GM19238 (cell line): ENCODE results near the gene SEC16A.

Source experiments
- DNase-seq: peaks from one replicate; pipeline ENCODE4 v3.0.0; 2011; ENCODE audit warnings: low spot score; ENCODE audit not compliant: insufficient read length

SEC16A gene

GRCh38 chr9:136466155-136466541, 16.7 kb downstream of the SEC16A start:
- no peak for DNase-seq

DNA sequence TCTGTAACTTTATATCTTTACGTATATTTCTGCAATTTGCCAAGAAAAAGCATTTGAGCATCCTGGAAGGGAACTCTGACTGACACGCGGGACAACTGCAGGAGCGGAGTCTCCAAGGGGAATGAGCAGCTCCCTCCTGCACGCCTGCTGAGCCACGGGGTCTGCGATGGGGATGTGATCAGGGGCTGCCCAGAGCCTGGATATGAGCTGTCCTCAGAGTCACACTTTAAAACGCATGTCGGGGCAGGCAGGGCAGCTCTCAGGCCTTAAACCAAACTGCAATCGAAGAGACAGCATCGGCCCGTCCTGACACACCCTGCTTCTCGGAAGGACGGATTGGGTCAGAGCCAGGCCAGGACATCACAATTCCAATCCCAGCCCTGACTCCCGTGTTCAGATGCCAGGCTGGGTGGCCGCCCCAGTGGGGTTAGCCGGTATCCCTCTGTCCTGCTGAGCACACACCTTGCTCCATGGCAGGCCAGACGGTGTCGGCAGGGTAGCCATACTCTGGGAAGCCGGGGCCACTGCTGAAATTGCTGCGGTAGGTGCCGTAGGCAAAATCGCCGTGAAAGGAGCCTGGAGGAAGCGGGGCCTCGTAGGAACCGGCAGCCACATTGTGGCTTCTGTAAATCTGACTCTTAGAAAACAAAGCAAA, 17.2 kb downstream of the SEC16A start:
- no peak for DNase-seq

GRCh38 chr9:136464241-136464640, 18.6 kb downstream of the SEC16A start:
- DNase-seq = no peak

DNA sequence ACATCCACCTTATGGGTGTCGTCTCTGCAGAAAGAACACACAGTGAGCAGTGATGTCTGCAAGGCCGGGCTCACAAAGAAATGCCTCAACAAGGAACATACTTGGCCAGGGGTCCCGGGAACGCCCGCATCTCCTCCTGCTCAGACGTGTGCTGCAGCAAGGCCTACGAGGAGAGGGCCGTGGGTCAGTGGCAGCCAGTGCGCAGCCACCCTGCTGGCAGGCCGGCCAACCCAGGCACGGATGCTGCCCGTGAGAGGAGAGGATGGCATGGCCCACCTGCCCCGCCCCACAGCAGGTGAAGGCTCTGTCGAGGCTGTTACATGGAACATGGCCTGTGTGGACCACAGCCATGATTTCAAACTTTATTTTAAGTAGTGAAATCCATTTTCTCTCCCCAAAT, 19.3 kb downstream of the SEC16A start:
- DNase-seq = no peak

DNA sequence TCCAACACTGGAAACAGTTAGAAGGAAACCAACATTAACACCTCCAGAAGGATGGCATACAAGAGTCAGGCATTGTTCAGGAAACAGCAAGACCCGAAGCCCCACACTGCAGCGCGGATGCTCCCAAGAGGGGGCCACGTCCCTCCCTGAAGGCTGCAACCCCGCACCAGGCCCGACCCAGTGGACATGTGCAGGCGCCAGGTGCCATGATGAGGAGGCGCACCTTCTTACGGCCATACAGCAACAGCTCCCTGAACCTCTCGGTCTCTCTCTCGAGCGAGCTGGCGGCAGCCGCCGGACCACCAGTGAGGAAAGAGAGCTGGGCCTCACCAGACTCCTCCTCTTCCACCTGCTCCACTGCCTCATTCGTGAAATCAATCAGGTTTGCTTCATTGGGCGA, 20.2 kb downstream of the SEC16A start:
- DNase-seq = no peak

- DNase-seq = no peak
Measured at GRCh38 chr9:136460772-136461325, 22.0 kb downstream of the SEC16A start.

DNA sequence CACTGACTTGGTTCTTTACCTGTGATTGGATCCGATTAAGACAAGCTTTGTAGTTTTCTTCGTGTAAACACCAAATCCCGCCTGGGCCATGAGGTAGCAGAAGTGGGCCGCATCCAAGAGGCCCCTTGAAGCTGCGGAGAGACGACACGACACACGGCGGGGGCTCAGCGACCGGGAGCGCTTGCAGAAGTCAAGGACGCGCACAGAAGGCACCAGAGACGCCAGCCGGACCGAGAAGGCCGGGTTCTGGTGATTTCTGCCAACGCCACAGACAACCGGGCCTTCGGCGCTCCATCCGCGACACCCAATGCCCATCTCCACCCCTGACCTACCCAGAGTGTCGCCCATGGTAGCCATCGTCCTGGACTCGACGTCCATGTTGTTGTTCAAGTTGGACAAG, 23.4 kb downstream of the SEC16A start:
- DNase-seq = no peak

DNA sequence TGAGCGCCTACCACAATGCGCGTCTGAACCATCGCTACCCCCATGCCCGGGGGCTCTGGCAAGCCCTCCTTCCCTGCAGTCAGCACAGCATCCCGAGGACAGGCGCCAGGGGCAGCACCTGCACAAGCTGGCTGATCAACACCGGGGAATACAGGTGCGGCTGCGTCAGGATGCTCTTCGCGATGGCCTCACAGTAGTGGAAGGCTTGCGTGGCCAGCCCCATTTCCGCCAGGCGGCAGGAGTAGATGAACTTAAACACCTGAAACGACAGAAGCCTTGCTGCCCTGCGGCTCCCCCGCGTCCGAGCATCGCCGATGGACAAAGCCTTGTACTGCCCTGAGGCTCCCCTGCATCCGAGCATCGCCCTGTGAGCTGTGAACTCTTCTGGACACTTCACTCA, 25.5 kb downstream of the SEC16A start:
- no peak for DNase-seq

DNA sequence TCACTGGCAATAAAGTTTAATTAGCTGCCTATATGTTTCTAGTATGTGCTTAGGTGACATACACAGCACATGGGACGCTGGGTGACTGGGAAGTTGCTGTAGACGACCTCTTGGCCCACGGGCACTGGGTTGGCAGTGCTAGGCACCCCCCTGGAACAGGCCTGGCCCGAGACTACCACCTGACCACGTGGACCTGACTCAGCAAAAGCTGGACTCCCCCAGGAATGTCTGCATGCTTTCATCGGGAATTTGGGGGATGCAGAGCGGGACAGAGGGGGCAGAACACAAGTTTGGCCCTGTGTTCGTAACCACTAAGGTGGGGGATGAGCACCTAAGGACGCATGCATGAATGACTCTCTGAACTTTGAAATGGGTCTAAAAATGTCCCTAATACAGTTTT, 26.6 kb downstream of the SEC16A start:
- DNase-seq = no peak

DNA sequence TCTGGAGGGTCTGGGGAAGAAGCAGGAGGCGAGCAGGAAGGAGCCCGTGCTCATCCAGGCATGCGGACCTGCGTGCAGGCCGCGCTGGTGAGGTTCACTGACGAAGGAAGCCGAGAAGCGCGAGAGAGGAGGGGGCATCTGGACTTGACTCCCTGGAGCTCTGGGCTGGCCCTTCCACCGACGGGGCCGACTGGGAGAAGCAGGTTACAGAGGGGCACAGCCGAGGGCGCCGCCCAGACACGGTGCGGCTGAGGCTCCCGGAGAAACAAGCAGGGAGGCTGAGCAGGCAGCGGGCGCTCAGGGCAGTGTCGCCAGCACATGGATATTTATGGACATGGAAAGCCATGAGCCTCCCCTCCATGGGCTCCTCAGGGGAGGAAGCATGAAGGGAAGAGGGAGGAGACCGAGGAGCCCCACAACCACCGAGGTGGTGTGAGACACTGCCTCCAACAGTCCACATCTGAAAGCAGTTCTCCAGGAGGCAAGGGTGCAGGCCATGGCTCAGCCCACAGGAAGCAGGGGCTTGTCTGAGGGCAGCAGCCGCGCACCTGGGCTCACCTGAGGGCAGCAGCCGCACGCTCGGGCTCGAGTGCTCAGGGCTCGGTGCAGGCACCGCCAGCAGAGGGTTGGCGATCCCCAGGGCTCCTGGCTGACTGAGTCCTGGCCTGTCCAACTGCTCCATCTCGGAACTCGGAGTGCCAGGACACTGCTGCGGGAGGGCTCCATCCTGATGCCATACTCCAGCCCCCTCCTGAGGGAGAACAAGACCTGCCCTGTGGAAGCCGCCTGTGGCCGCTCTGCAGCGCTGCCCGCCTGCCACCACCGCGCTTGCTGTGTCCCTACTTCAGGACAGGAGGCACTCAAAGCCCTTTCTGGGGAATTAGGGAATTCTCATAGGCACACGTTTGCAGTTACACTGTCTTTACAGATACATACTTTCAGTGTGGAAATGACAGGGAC, 27.5 kb downstream of the SEC16A start:
- DNase-seq = no peak

GRCh38 chr9:136454026-136454796, 28.6 kb downstream of the SEC16A start:
- DNase-seq = no peak

DNA sequence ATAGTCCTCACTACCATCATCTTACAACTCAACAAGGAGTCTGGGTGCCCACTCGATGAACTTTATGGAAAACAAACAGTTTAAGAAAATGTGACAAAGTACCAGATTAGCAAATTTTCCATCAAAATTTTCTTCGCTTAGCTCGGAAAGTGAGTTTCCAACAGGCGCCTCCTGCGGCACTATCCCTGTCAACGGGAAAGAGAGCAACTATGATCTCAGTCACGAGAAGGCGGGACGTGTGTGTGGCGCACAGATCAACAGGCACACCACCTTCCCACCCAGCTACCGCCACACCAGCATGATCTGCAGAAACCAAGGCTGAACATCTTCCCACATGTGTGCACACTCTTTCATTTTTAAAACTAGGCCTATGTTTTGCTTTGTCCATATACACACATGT, 29.5 kb downstream of the SEC16A start:
- DNase-seq = no peak

DNA sequence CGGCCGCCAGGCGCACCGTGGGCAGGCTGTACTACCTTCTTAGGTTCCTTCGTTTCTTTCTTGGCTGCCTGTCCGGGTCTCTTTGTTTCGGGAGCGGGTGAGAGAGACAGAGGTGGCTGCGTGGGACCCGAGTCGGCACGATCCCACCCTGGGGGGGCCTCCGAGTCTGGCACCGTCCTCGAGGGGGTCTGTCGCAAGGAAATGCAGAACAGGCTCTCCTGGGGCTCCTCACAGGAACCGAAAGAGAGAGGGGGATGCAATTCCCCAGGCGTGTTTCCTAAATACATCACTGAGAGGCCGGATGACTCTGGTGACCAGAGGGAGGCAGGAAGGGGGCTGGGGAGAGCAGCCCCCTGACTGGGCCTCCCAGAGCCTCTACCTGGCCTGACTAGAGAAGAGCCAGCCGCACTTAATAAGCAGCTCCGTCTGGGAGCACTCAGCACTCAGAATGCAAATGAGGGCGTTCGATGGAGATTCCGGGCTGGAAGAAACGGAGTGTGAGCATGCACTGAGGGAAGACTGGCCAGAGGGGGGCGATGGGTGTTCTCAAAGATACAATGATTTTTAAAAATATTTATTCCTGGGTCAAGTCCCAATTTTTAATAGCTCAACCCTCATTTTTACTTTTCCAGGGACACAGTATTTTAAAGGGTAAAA, 31.5 kb downstream of the SEC16A start:
- DNase-seq = no peak

GRCh38 chr9:136448655-136449054, 34.2 kb downstream of the SEC16A start:
- DNase-seq = no peak

DNA sequence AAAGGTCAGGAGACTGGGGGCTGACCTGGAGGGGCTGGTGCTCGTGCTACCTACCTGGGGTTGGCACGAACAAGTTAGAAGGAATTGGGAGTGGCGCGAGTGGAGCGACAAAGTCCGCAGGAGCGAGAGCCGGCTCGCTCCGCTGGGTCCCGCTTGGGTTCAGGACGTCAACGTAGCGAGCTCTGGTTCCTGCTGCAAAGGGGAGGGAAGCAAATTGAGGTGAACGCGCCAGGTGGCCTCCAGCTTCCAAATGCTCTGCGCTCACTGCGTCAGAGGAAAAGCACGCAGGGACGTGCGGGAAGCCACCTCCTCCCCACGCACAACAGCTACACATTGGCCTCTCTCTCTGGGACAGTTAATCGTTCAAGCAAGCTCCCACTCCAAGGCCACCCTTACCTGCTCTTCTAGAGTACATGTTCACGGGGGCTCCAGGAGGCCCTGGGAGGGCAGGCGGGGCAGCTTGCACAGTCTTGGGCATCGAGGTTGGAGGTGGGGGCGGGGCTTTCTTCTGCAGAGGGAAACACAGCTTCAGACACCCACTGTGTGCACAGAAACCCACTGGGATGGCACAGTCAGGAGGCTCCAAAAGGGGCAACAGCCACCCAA, 35.6 kb downstream of the SEC16A start:
- no peak for DNase-seq

- DNase-seq = no peak
Measured at GRCh38 chr9:136445799-136446198, 37.0 kb downstream of the SEC16A start.

DNA sequence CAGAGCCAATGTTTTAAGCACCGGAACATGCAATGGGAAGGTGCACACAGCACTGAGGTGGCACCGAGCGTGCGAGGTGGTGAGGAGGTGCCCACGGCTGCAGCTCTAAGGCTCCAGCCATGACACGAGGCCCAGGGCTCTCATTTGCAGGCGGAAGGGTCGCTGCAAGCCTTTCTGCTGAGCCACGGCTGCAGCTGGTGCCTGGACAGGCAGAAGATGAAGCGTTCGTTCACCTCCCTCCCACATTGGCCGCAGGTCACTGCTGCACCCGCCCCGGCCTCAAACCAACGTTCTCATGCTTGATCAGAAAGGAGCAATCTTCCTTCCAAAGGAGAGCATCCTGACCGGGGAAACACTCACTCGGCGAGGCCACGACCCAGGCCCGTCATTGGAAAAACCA, 38.7 kb downstream of the SEC16A start:
- no peak for DNase-seq

DNA sequence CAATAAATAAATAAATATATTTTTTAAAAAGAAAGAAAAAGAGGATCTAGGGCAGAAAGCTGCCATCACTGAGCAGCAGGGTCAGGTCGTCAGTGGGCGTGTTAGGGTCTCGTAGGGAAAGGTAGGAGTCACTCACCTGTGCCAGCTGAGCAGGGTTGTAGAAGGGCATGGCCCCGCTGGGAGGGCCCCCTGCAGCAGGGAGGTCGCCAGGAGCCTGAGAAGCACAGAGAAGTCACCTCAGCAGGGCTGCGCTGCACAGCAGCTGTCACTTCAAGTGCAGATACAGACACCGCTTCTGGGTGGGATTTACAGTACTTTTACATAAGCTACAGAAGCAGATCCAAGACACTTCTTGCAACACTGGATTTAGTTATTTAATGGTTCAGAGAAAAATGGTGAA, 39.2 kb downstream of the SEC16A start:
- DNase-seq = no peak

GRCh38 chr9:136443087-136443486, 39.8 kb downstream of the SEC16A start:
- no peak for DNase-seq

- DNase-seq = no peak
Measured at GRCh38 chr9:136442265-136442664, 40.6 kb downstream of the SEC16A start.
